Smooth muscle cell (in vitro differentiated cells): ENCODE measurements around the gene RNF150. TPM values are rescaled to one million over a fixed set of nuclear protein-coding genes. Genes with fewer than 3 reads are reported as not detected.

Experiments
- DNase-seq: peaks from one replicate; lab custom pipeline; 2025; ENCODE audit not compliant: unreplicated experiment; lab: John Stamatoyannopoulos, UW
- H2AFZ ChIP-seq: fragments of 200-600 bp; sonication (generic); 2 replicates; pipeline ENCODE4 v1.6.0; 2016; ENCODE audit warnings: antibody characterized with exemption, low read depth, mild to moderate bottlenecking
- H3F3A ChIP-seq: fragments of 200-600 bp; sonication (generic); 2 replicates; pipeline ENCODE4 v1.6.0; 2017; ENCODE audit warnings: antibody characterized with exemption, low read depth
- H3K27ac ChIP-seq: fragments of 200-600 bp; sonication (generic); 2 replicates; pipeline ENCODE4 v1.5.1; 2016; ENCODE audit warnings: low read depth, mild to moderate bottlenecking
- H3K27me3 ChIP-seq: fragments of 200-600 bp; sonication (generic); 2 replicates; pipeline ENCODE4 v1.6.1; 2016; ENCODE audit warnings: low read depth, mild to moderate bottlenecking
- H3K36me3 ChIP-seq: fragments of 200-600 bp; sonication (generic); 2 replicates; pipeline ENCODE4 v1.5.1; 2016; ENCODE audit warnings: low read depth
- H3K4me1 ChIP-seq: fragments of 200-600 bp; sonication (generic); 2 replicates; pipeline ENCODE4 v1.5.1; 2016; ENCODE audit warnings: low read depth
- H3K4me2 ChIP-seq: fragments of 200-600 bp; sonication (generic); 2 replicates; pipeline ENCODE4 v1.6.0; 2016; ENCODE audit warnings: mild to moderate bottlenecking
- H3K4me3 ChIP-seq: fragments of 200-600 bp; sonication (generic); 2 replicates; pipeline ENCODE4 v1.5.1; 2016; ENCODE audit warnings: mild to moderate bottlenecking
- H3K79me2 ChIP-seq: fragments of 200-600 bp; sonication (generic); 2 replicates; pipeline ENCODE4 v1.6.0; 2016; ENCODE audit warnings: low read depth, mild to moderate bottlenecking
- H3K9ac ChIP-seq: fragments of 200-600 bp; sonication (generic); 2 replicates; pipeline ENCODE4 v1.6.0; 2016; ENCODE audit warnings: low read depth
- H3K9me3 ChIP-seq: fragments of 200-600 bp; sonication (generic); replicated peaks from 2 replicates; pipeline ENCODE4 v1.5.1; 2016; ENCODE audit warnings: low read depth
- H4K20me1 ChIP-seq: fragments of 200-600 bp; sonication (generic); 2 replicates; pipeline ENCODE4 v1.6.0; 2016; ENCODE audit warnings: low read depth
- CTCF ChIP-seq: fragments of 200-600 bp; sonication (generic); IDR thresholded peaks from 2 replicates; pipeline ENCODE4 v1.5.1; 2017; ENCODE audit warnings: borderline replicate concordance, mild to moderate bottlenecking, antibody characterized with exemption; ENCODE audit not compliant: insufficient read depth, poor library complexity, severe bottlenecking
- WGBS: methylation state at CpG from one replicate; pipeline ENCODE4 v1.1.7; 2016; ENCODE audit warnings: low lambda C conversion rate; 5-methylcytosine and 5-hydroxymethylcytosine counted together
- polyA plus RNA-seq: library from polyadenylated mRNA; unstranded; fragments of >200 nt; fragmentation: Nextera tagmentation; extraction: Ambion mirVana; gene quantifications from 2 replicates; pipeline ENCODE4 v1.2.1, GENCODE V29; 2016
- total RNA-seq: library from RNA; depleted of rRNA; stranded (reverse); fragments of >200 nt; gene quantifications from 2 replicates; pipeline ENCODE4 v1.2.3, GENCODE V29; 2014

Gene RNF150
- total RNA-seq (1.1 and 2.2 TPM in 2 replicates), polyA plus RNA-seq (0.09 and 0.74 TPM in 2 replicates)

- 3% methylated on average over 38 of the region's 50 CpGs for WGBS
- Histone ChIP-seq H3K4me2 (peak within 1 kb of the TSS; percentile 97), H3K4me1 (peaks cover 4% of the 10 kb centered on the region), H3F3A (no peaks in the 10 kb centered on the region), H3K4me3 (peak within 1 kb of the TSS; percentile 79), H3K36me3 (no peaks in the 10 kb centered on the region), H3K9ac (no peak within 1 kb of the TSS), H3K79me2 (no peaks in the 10 kb centered on the region), H3K27ac (no peak within 1 kb of the TSS), H4K20me1 (no peaks in the 10 kb centered on the region), H2AFZ (peak within 1 kb of the TSS; percentile 83), H3K9me3 (no peaks in the 10 kb centered on the region), H3K27me3 (peaks cover 87% of the 10 kb centered on the region)
- peak; percentile 49 for DNase-seq
- TF ChIP-seq CTCF = peak; percentile 70
These were observed at the start of gene RNF150 for GRCh38 chr4:141133146-141133998. RNF150 (minus strand) TSS chr4:141133469.

GRCh38 chr4:141180991-141181761, 47.9 kb upstream of the RNF150 start:
- Histone ChIP-seq H3K9me3 (no peaks in the 10 kb centered on the region), H3K9ac (no peak overlapping the region)
- WGBS = 85% methylated on average over 2 of the region's 2 CpGs

GRCh38 chr4:141179474-141180373, 46.5 kb upstream of the RNF150 start:
- H3K27me3 ChIP-seq = no peaks in the 10 kb centered on the region
- H3K9me3 ChIP-seq = no peaks in the 10 kb centered on the region
- WGBS = 62% methylated on average over 8 of the region's 8 CpGs
- H3K4me1 ChIP-seq = no peaks in the 10 kb centered on the region
- no peaks in the 10 kb centered on the region for H3K79me2 ChIP-seq
- TF ChIP-seq CTCF = no peak
- H3K36me3 ChIP-seq = no peaks in the 10 kb centered on the region
- H2AFZ ChIP-seq = no peak overlapping the region
- no peak for DNase-seq
- H3F3A ChIP-seq = no peaks in the 10 kb centered on the region
- no peak overlapping the region for H3K9ac ChIP-seq
- no peak overlapping the region for H3K4me2 ChIP-seq
- H3K27ac ChIP-seq = no peak overlapping the region
- H4K20me1 ChIP-seq = no peaks in the 10 kb centered on the region
- no peak overlapping the region for H3K4me3 ChIP-seq

More at GRCh38 chr4:141180991-141181761, 47.9 kb upstream of the RNF150 start:
- no peaks in the 10 kb centered on the region for H3K36me3 ChIP-seq
- no peak overlapping the region for H3K4me3 ChIP-seq
- no peaks in the 10 kb centered on the region for H3F3A ChIP-seq
- H3K27ac ChIP-seq = no peak overlapping the region
- no peaks in the 10 kb centered on the region for H3K4me1 ChIP-seq
- DNase-seq = no peak
- H2AFZ ChIP-seq = no peak overlapping the region
- no peak overlapping the region for H3K4me2 ChIP-seq
- TF ChIP-seq CTCF = no peak
- no peaks in the 10 kb centered on the region for H4K20me1 ChIP-seq
- H3K27me3 ChIP-seq = no peaks in the 10 kb centered on the region
- no peaks in the 10 kb centered on the region for H3K79me2 ChIP-seq
